Activated CD4-positive, alpha-beta memory T cell treated with anti-CD3 and anti-CD28 coated beads, Interleukin-2, amount 10 ng/mL, durations not matched to agents 7 days and 5 days (primary cell): ENCODE measurements around the gene SRSF8. TPM values are rescaled to one million over a fixed set of nuclear protein-coding genes. Genes with fewer than 3 reads are reported as not detected.

ENCODE experiments used
- total RNA-seq, 2 experiments: library from RNA; stranded (reverse); gene quantifications; one replicate each; pipeline ENCODE4 v1.2.3, GENCODE V29; 2021

The SRSF8 gene
- total RNA-seq, 2 experiments from 2014 or later, result 33.0 to 34.7 TPM

Other genes with a start within 250 kb of the SRSF8 start
- gene CWC15, start 93.4 kb upstream of the SRSF8 start, total RNA-seq, result 10 to 100 TPM; 56.5 to 59.1 TPM
- gene KDM4D, start 93.2 kb upstream of the SRSF8 start, total RNA-seq, result 1 to 10 TPM in 1 of 2 experiments, under 1 TPM in 1; 0.83 to 1.1 TPM
- gene KDM4E, start 41.7 kb upstream of the SRSF8 start, total RNA-seq, result not detected
- not detected for gene KDM4F, start 17.5 kb upstream of the SRSF8 start, total RNA-seq
- gene ENDOD1, start 22.9 kb downstream of the SRSF8 start, total RNA-seq, result 10 to 100 TPM; 20.6 to 22.2 TPM
- 10 to 100 TPM; 23.2 to 24.6 TPM for gene SESN3, start 164.3 kb downstream of the SRSF8 start, total RNA-seq